OCI-LY7 (cell line): ENCODE measurements around the gene MED27. TPM values are rescaled to one million over a fixed set of nuclear protein-coding genes. Genes with fewer than 3 reads are reported as not detected.

ENCODE experiments used
- BruUV-seq: library from RNA; stranded (reverse); fragments of 400-500 nt; replicated peaks from 2 replicates; lab custom pipeline; 2021; lab: Mats Ljungman, UMichigan
- CTCF ChIA-PET: fragments of 300-600 bp; sonication (Branson Sonifier 250); formaldehyde crosslinking; loops from one replicate; lab custom pipeline; 2022; ENCODE audit warnings: antibody characterized with exemption; ENCODE audit not compliant: unreplicated experiment; lab: Charles Lee
- POLR2A ChIA-PET: fragments of 300-600 bp; sonication (Branson Sonifier 250); formaldehyde crosslinking; loops from one replicate; lab custom pipeline; 2022; ENCODE audit warnings: antibody characterized with exemption; lab: Charles Lee
- DNase-seq: peaks from one replicate; pipeline ENCODE4 v3.0.0-alpha.2; 2015; ENCODE audit warnings: low spot score
- H2AFZ ChIP-seq: fragments of 200-600 bp; sonication (generic), shearing (Covaris generic); 2 replicates; pipeline ENCODE4 v1.6.1; 2014; ENCODE audit warnings: mild to moderate bottlenecking, antibody characterized with exemption, low read length, moderate library complexity
- H3K27ac ChIP-seq: fragments of 200-600 bp; sonication (generic); 2 replicates; pipeline ENCODE4 v1.5.1; 2014; ENCODE audit warnings: mixed run types, low read depth, mild to moderate bottlenecking, moderate library complexity, low read length, inconsistent platforms; ENCODE audit not compliant: poor library complexity, severe bottlenecking
- H3K36me3 ChIP-seq: fragments of 200-600 bp; sonication (generic); 2 replicates; pipeline ENCODE4 v1.6.1; 2014; ENCODE audit warnings: mild to moderate bottlenecking, antibody characterized with exemption, low read length, moderate library complexity, mixed read lengths; ENCODE audit not compliant: insufficient read depth
- H3K4me1 ChIP-seq: fragments of 200-600 bp; sonication (generic); 2 replicates; pipeline ENCODE4 v1.5.1; 2014; ENCODE audit warnings: mild to moderate bottlenecking, low read length; ENCODE audit not compliant: insufficient read depth, poor library complexity, severe bottlenecking
- H3K4me2 ChIP-seq: fragments of 200-600 bp; sonication (generic); 2 replicates; pipeline ENCODE4 v1.6.1; 2014; ENCODE audit warnings: mild to moderate bottlenecking, low read length
- H3K4me3 ChIP-seq: fragments of 200-600 bp; sonication (generic); 2 replicates; pipeline ENCODE4 v1.5.1; 2014; ENCODE audit warnings: mild to moderate bottlenecking, low read depth, low read length; ENCODE audit not compliant: poor library complexity, severe bottlenecking
- H3K79me2 ChIP-seq: fragments of 200-600 bp; sonication (generic); 2 replicates; pipeline ENCODE4 v1.6.1; 2016; ENCODE audit warnings: low read depth, mild to moderate bottlenecking, low read length, moderate library complexity, mixed read lengths; ENCODE audit not compliant: insufficient read depth
- H3K9me2 ChIP-seq: fragments of 200-600 bp; sonication (generic); 2 replicates; pipeline ENCODE4 v1.6.1; 2016; ENCODE audit warnings: mild to moderate bottlenecking, low read length, mixed read lengths; ENCODE audit not compliant: insufficient read depth
- H3K9me3 ChIP-seq: fragments of 200-600 bp; sonication (generic); 2 replicates; pipeline ENCODE4 v1.6.1; 2014; ENCODE audit warnings: mild to moderate bottlenecking, mixed run types, low read length, mixed read lengths
- H4K20me1 ChIP-seq: fragments of 200-600 bp; sonication (generic); 2 replicates; pipeline ENCODE4 v1.6.1; 2014; ENCODE audit warnings: mild to moderate bottlenecking, antibody characterized with exemption, low read length, moderate library complexity, mixed read lengths; ENCODE audit not compliant: insufficient read depth
- EZH2phosphoT487 ChIP-seq: fragments of 200-600 bp; sonication (generic); IDR thresholded peaks from 2 replicates; pipeline ENCODE4 v1.6.1; 2018; ENCODE audit warnings: low read depth, borderline replicate concordance, mild to moderate bottlenecking, mixed run types, antibody characterized with exemption, low read length, moderate library complexity, mixed read lengths
- intact Hi-C: fragments of 100-400 bp; cut with micrococcal nuclease; formaldehyde crosslinking; loops from one replicate; pipeline ENCODE4 v1.10.0; 2022; ENCODE audit not compliant: unreplicated experiment
- total RNA-seq, 2 experiments: library from RNA; depleted of rRNA in 1 of 2; stranded (reverse); fragments of >200 nt in 1 of 2; shearing (Covaris generic) in 1 of 2; gene quantifications; 2 replicates each; pipeline ENCODE4 v1.2.3, GENCODE V29; 2014 to 2022
- TF ChIP-seq, protein P1 (sequence below): fragments of 200-600 bp; sonication (generic); conservative IDR thresholded peaks from 2 replicates; pipeline ENCODE4 v1.5.1; 2014; ENCODE audit warnings: mild to moderate bottlenecking, antibody characterized with exemption, low read length, moderate library complexity, mixed read lengths

Gene MED27
- total RNA-seq, 2 experiments from 2014 or later: 23.1 to 32.6 TPM

DNA sequence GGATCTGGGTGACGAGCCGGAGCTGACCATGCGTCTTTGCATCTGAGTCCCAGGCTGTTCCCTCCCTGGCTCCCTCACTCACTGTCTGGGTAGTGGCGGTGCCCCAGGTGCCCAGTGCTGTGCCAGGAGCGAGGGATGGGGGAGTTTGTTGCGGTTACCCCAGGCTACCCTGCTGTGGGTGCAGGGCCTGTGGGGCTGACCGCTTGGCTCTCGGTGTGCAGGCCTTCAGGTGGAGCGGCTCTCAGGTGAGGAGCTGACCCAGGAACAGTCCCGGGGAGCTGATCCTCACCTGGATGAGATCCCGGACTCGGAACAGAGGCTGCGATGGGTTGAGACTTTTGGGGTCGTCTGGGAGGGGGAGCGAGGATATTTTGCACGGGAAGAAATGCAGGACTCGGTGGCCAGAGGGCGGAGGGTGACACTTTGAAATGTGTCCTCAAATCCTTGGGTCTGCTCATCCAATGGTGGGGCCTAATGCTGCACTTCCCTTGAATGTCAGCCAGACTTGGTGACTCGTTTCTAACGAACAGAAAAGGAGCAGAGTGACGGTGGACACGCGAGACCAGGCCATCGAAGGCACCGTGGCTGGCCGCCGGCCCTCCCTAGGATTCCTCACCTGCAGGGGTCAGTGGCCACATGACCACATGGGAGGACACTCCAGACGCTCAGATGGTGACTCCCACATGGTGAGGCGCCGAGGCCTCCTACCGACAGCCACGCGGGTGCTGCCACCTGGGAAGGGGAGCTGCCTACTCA lies 235.5 kb downstream of the MED27 start:
- Histone ChIP-seq H3K4me3 (no peak overlapping the region), H3K4me2 (no peak overlapping the region), H3K27ac (no peak overlapping the region), H3K9me3 (no peaks in the 10 kb centered on the region), H3K36me3 (no peaks in the 10 kb centered on the region), H4K20me1 (no peaks in the 10 kb centered on the region), H2AFZ (no peak overlapping the region), H3K4me1 (no peaks in the 10 kb centered on the region), H3K9me2 (no peaks in the 10 kb centered on the region), H3K79me2 (no peaks in the 10 kb centered on the region)
- ChIA-PET POLR2A (no interaction called here), CTCF (no interaction called here)
- no peak for DNase-seq
- intact Hi-C loops: no loop called here
- TF ChIP-seq, protein P1, sequence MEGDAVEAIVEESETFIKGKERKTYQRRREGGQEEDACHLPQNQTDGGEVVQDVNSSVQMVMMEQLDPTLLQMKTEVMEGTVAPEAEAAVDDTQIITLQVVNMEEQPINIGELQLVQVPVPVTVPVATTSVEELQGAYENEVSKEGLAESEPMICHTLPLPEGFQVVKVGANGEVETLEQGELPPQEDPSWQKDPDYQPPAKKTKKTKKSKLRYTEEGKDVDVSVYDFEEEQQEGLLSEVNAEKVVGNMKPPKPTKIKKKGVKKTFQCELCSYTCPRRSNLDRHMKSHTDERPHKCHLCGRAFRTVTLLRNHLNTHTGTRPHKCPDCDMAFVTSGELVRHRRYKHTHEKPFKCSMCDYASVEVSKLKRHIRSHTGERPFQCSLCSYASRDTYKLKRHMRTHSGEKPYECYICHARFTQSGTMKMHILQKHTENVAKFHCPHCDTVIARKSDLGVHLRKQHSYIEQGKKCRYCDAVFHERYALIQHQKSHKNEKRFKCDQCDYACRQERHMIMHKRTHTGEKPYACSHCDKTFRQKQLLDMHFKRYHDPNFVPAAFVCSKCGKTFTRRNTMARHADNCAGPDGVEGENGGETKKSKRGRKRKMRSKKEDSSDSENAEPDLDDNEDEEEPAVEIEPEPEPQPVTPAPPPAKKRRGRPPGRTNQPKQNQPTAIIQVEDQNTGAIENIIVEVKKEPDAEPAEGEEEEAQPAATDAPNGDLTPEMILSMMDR: no peak
- no TSS peak for BruUV-seq

DNA sequence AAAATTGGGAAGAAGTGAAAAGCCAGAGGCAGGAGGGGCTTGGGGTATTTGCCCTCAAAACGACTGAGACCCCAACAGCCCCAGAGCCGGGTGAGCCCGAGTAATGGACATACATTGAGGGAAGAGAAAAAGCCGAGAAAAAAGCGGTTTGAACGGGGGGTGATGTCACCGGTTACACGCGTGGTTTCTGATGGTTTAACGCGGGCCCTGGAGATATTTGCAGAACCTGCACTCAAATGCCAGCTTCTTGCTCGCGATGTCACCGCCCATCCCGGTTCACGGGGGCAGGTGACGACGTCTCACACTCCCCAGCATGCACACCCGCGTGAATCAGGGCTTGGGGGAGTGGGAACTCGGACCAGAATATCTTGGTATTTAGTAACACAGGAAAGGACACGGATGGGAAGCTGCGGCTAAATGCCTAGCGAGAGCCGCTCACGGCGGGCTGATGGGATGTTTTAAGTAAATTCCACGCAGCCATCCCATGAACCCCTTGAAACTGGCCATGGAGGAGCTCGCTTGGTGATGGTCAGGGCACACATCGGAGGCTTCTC lies 237.8 kb downstream of the MED27 start:
- DNase-seq: no peak
- Histone ChIP-seq H3K79me2 (no peaks in the 10 kb centered on the region), H2AFZ (no peak overlapping the region), H3K4me3 (no peak overlapping the region), H4K20me1 (no peaks in the 10 kb centered on the region), H3K27ac (no peak overlapping the region), H3K4me1 (no peaks in the 10 kb centered on the region), H3K9me2 (no peaks in the 10 kb centered on the region), H3K36me3 (no peaks in the 10 kb centered on the region), H3K9me3 (no peaks in the 10 kb centered on the region), H3K4me2 (no peak overlapping the region)
- ChIA-PET CTCF (no interaction called here), POLR2A (no interaction called here)
- intact Hi-C loops: no loop called here
- BruUV-seq: no TSS peak
- TF ChIP-seq EZH2phosphoT487: no peak
- TF ChIP-seq, protein P1: no peak
